ENCODE data around the gene CLEC2L. TPM values are rescaled to one million over a fixed set of nuclear protein-coding genes. Genes with fewer than 3 reads are reported as not detected.

CLEC2L gene
- total RNA-seq, 1 donor from 2014 or later, result not detected

DNA sequence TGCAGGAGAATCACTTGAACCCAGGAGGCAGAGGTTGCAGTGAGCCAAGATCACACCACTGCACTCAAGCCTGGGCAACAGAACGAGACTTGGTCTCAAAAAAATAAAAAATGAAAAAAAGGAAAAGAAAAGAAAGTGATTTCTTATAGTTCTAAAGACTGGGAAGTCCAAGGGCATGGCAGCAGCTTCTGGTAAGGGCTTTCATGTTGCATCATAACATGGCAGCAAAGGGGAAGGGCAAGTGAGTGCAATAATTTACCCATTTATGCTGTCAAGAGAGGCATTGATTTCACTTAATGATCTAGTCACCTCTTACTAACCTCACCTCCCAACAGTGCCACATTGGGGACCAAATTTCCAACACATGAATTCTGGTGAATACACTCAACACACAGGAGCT, 31.2 kb upstream of the CLEC2L start:
- H3K27ac Mint-ChIP-seq, result no peak overlapping the region
- DNase-seq (no peak), ATAC-seq (ENCODE audit: low read depth) (no peak)
- H3K27me3 Mint-ChIP-seq, result no peaks in the 10 kb centered on the region
- H3K4me1 Mint-ChIP-seq, result peaks cover 21% of the 10 kb centered on the region
- H3K36me3 Mint-ChIP-seq (ENCODE audit: low read depth), result no peaks in the 10 kb centered on the region
- TF ChIP-seq, protein P1, sequence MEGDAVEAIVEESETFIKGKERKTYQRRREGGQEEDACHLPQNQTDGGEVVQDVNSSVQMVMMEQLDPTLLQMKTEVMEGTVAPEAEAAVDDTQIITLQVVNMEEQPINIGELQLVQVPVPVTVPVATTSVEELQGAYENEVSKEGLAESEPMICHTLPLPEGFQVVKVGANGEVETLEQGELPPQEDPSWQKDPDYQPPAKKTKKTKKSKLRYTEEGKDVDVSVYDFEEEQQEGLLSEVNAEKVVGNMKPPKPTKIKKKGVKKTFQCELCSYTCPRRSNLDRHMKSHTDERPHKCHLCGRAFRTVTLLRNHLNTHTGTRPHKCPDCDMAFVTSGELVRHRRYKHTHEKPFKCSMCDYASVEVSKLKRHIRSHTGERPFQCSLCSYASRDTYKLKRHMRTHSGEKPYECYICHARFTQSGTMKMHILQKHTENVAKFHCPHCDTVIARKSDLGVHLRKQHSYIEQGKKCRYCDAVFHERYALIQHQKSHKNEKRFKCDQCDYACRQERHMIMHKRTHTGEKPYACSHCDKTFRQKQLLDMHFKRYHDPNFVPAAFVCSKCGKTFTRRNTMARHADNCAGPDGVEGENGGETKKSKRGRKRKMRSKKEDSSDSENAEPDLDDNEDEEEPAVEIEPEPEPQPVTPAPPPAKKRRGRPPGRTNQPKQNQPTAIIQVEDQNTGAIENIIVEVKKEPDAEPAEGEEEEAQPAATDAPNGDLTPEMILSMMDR (IDR thresholded peaks at IDR 0.05), result no peak
- H3K4me3 Mint-ChIP-seq, result no peak overlapping the region
- H3K9me3 Mint-ChIP-seq, result peaks cover 14% of the 10 kb centered on the region
- ChIA-PET CTCF (no interaction called here), POLR2A (no interaction called here)
- intact Hi-C loops (cut with micrococcal nuclease), result no loop called here

DNA sequence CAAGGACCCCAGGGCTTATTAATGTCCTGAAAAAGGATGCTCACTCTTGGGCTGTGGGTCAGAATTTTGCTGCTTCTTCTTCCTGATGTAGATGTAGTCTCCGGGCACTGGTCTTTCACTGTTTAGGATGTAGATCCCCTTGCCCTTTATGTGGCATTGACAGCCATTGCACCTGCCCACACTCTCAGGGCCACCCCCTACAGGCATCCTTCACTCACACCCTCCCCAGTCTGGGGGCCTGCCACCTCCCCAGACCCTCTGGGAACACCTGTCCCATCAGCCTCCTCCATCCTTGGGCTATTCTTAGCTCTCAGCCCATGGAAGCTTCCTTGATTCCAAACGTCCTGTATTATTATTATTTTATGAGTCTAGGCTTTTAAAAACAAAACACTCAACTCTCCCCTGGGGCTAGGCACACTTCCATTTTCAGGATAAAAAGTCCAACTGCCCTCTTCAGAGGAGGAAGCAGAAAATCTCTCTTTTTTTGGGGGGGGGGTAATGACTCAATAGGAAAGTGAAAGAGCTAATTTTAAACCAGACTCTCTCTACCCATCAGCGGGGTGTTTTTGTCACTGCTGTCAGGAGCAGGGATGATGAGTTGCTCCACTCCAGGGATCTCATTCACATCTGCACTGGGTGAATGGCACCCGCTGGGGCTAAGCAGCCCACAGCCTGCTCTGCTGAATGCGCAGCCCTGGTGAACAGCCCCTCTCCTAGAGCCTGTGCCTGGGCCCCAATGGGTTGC, 28.5 kb upstream of the CLEC2L start:
- peak; percentile 58 for ATAC-seq (ENCODE audit: low read depth)
- Mint-ChIP-seq H3K4me3 (no peak overlapping the region), H3K27ac (peak overlapping the region; percentile 37), H3K9me3 (peaks cover 14% of the 10 kb centered on the region), H3K27me3 (peaks cover 2% of the 10 kb centered on the region), H3K4me1 (peaks cover 24% of the 10 kb centered on the region), H3K36me3 (ENCODE audit: low read depth) (no peaks in the 10 kb centered on the region)
- POLR2A ChIA-PET, result interaction anchor here (0.6 kb wide), 1 partner anchor 50 kb away, joined by 3 read pairs; no protein-coding TSS in a partner anchor
- TF ChIP-seq, protein P1 (IDR thresholded peaks at IDR 0.05), result no peak
- no peak for DNase-seq
- intact Hi-C loops (cut with micrococcal nuclease), result no loop called here
- CTCF ChIA-PET, result no interaction called here

DNA sequence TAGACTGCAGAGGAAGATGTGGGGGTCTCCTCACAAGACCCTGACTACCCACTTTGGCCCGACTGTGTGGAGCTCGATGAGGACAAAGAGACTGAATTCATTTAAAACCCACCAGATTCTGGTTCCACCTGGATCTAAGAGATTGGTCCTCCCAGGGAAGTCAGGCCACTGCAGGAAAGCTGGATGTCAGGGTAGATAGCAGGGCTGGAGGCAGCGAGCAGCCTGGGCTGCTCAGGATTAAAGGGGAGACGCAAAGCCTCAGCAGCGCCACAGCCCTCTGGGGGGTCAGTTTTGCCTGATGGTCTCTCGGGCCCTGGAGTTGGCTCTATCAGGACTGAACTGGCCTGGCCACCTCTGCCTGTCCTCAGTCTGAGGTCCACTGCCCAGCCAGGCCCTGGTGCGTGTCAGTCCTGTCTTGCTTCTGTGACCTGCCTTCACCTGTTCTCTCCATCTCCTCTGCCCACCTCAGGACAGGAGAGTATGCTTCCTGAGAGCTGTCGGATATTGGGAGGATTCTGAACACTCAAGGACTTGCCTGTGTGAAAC, 27.8 kb upstream of the CLEC2L start:
- no peak overlapping the region for H3K4me3 Mint-ChIP-seq
- ATAC-seq (ENCODE audit: low read depth), result no peak
- POLR2A ChIA-PET, result interaction anchor here (0.6 kb wide), 1 partner anchor 51 kb away, joined by 3 read pairs; no protein-coding TSS in a partner anchor
- H3K27ac Mint-ChIP-seq, result no peak overlapping the region
- peaks cover 26% of the 10 kb centered on the region for H3K4me1 Mint-ChIP-seq
- peaks cover 14% of the 10 kb centered on the region for H3K9me3 Mint-ChIP-seq
- DNase-seq, result no peak
- peaks cover 3% of the 10 kb centered on the region for H3K27me3 Mint-ChIP-seq
- CTCF ChIA-PET, result no interaction called here
- TF ChIP-seq, protein P1 (IDR thresholded peaks at IDR 0.05), result no peak
- intact Hi-C loops (cut with micrococcal nuclease), result no loop called here
- H3K36me3 Mint-ChIP-seq (ENCODE audit: low read depth), result no peaks in the 10 kb centered on the region

DNA sequence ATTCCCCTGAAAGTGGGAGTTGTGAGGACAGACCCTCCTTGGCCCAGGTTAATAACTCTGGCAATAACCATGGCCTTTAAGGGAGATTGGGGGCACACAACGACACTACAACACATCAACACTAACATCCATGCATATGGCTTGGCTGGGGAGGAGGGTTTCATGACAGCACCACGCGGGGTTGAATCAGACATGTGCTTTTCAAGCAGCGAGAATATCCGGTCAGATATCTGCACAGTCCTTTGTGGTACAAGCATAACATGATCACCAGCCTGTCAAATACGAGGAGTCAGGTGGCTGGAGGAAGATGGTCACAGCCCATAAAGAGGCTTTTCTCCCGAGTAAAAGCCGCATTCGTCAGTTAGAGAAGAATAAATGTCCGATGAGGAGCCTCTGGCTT, 27.0 kb upstream of the CLEC2L start:
- ChIA-PET POLR2A (no interaction called here), CTCF (no interaction called here)
- Mint-ChIP-seq H3K36me3 (ENCODE audit: low read depth) (no peaks in the 10 kb centered on the region), H3K9me3 (peaks cover 10% of the 10 kb centered on the region), H3K27ac (no peak overlapping the region), H3K27me3 (peaks cover 5% of the 10 kb centered on the region), H3K4me3 (no peak overlapping the region), H3K4me1 (peaks cover 26% of the 10 kb centered on the region)
- ATAC-seq (ENCODE audit: low read depth) (no peak), DNase-seq (no peak)
- TF ChIP-seq, protein P1 (IDR thresholded peaks at IDR 0.05), result no peak
- intact Hi-C loops (cut with micrococcal nuclease), result no loop called here

DNA sequence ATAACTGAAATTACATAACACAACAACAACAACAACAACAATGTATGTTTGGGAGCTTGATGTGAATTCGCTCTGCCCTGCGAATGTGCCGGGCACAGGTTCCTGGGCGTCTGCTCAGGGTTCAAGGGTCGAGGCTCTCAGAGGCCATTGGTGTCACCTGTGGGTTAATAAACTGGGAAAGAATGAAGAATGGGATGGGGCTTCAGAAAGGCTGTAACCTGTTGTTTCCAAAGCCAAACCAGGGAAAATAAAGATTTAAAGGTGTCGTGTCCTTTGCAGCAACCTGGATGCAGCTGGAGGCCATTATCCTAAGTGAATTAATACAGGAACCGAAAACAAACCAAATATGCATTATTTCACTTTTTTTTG, 22.7 kb upstream of the CLEC2L start:
- Mint-ChIP-seq H3K4me3 (no peak overlapping the region), H3K27me3 (peaks cover 5% of the 10 kb centered on the region), H3K36me3 (ENCODE audit: low read depth) (no peaks in the 10 kb centered on the region), H3K9me3 (no peaks in the 10 kb centered on the region), H3K27ac (no peak overlapping the region), H3K4me1 (peaks cover 11% of the 10 kb centered on the region)
- DNase-seq, result no peak
- intact Hi-C loops (cut with micrococcal nuclease), result loop anchor here (1.0 to 10.0 kb wide), 3 partner anchors 147 to 844 kb away; no protein-coding TSS in a partner anchor
- no peak for ATAC-seq (ENCODE audit: low read depth)
- TF ChIP-seq, protein P1 (IDR thresholded peaks at IDR 0.05), result no peak
- CTCF ChIA-PET, result interaction anchor here (0.9 to 2.3 kb wide), 4 partner anchors 12 to 504 kb away, joined by 3 to 7 read pairs (median 4); no protein-coding TSS in a partner anchor
- POLR2A ChIA-PET, result no interaction called here

Measured in activated B cell treated with CpG ODN at 0.5 μM for 24 hours (primary cell).